ENCODE measurements around the gene CRIP3. TPM values are rescaled to one million over a fixed set of nuclear protein-coding genes. Genes with fewer than 3 reads are reported as not detected.

Gene CRIP3
- total RNA-seq, 1 experiment from 2014 or later = 44.7 TPM

GRCh38 chr6:43283514-43283901, 25.1 kb downstream of the CRIP3 start:
- POLR2A ChIA-PET = no interaction called here
- CTCF ChIA-PET = interaction anchor here (1.0 kb wide), 1 partner anchor 54 kb away, joined by 3 read pairs; the partner anchor contains the start of gene DNPH1
- H3K36me3 Mint-ChIP-seq = no peaks in the 10 kb centered on the region
- H3K27ac Mint-ChIP-seq = no peak overlapping the region
- no peak overlapping the region for H3K4me3 Mint-ChIP-seq
- TF ChIP-seq CTCF (IDR thresholded peaks at IDR 0.05) (no peak), ZNF138 (CRISPR knock-in tag; conservative IDR thresholded peaks at IDR 0.05) (no peak), NFE2L1 (CRISPR knock-in tag; IDR thresholded peaks at IDR 0.05) (no peak), EMX1 (CRISPR knock-in tag; IDR thresholded peaks at IDR 0.05) (no peak), ZMAT4 (CRISPR knock-in tag; IDR thresholded peaks at IDR 0.05) (no peak), CBFB (CRISPR knock-in tag; IDR thresholded peaks at IDR 0.05; ENCODE audit: low read depth) (no peak), ATF1 (CRISPR knock-in tag; IDR thresholded peaks at IDR 0.05) (no peak), ZNF219 (CRISPR knock-in tag; IDR thresholded peaks at IDR 0.05; ENCODE audit: borderline replicate concordance) (no peak), ARID4B (CRISPR knock-in tag; IDR thresholded peaks at IDR 0.05; ENCODE audit: borderline replicate concordance) (no peak), HMGA2 (CRISPR knock-in tag; IDR thresholded peaks at IDR 0.05) (no peak), ZNF512 (CRISPR knock-in tag; IDR thresholded peaks at IDR 0.05; ENCODE audit: borderline replicate concordance) (no peak), IRF1 (CRISPR knock-in tag; IDR thresholded peaks at IDR 0.05) (no peak), ZNF423 (CRISPR knock-in tag; IDR thresholded peaks at IDR 0.05) (no peak), FOXP1 (CRISPR knock-in tag; IDR thresholded peaks at IDR 0.05; ENCODE audit: borderline replicate concordance) (no peak)
- peaks cover 12% of the 10 kb centered on the region for H3K4me1 Mint-ChIP-seq
- DNase-seq (ENCODE audit: low spot score) (no peak), ATAC-seq (no peak)
- H3K27me3 Mint-ChIP-seq (ENCODE audit: low read depth) = peaks cover 21% of the 10 kb centered on the region
- H3K9me3 Mint-ChIP-seq = no peaks in the 10 kb centered on the region

GRCh38 chr6:43282636-43283513, 25.8 kb downstream of the CRIP3 start:
- H3K4me3 Mint-ChIP-seq = no peak overlapping the region
- no peaks in the 10 kb centered on the region for H3K36me3 Mint-ChIP-seq
- H3K9me3 Mint-ChIP-seq = no peaks in the 10 kb centered on the region
- ChIA-PET CTCF (interaction anchor here (1.2 to 1.7 kb wide), 2 partner anchors 15 to 25 kb away, joined by 3 to 6 read pairs; partner anchors contain the start of genes CRIP3 and SLC22A7), POLR2A (no interaction called here)
- DNase-seq (ENCODE audit: low spot score) (no peak), ATAC-seq (no peak)
- H3K27me3 Mint-ChIP-seq (ENCODE audit: low read depth) = peaks cover 23% of the 10 kb centered on the region
- H3K4me1 Mint-ChIP-seq = peaks cover 19% of the 10 kb centered on the region
- H3K27ac Mint-ChIP-seq = no peak overlapping the region
- TF ChIP-seq ETV6 (CRISPR knock-in tag; IDR thresholded peaks at IDR 0.05) (no peak), CREM (CRISPR knock-in tag; IDR thresholded peaks at IDR 0.05) (no peak), ZNF232 (CRISPR knock-in tag; IDR thresholded peaks at IDR 0.05) (no peak), IRF1 (CRISPR knock-in tag; IDR thresholded peaks at IDR 0.05) (no peak), IRF2 (CRISPR knock-in tag; IDR thresholded peaks at IDR 0.05; ENCODE audit: borderline replicate concordance, low read depth) (no peak), ZBTB21 (CRISPR knock-in tag; IDR thresholded peaks at IDR 0.05; ENCODE audit: borderline replicate concordance) (no peak), ATF6 (CRISPR knock-in tag; IDR thresholded peaks at IDR 0.05) (no peak), MAX (CRISPR knock-in tag; IDR thresholded peaks at IDR 0.05) (no peak)

All from WTC11 (cell line).